Fibroblast of skin of right biceps (primary cell): ENCODE data around the gene GPSM1.
A peak's percentile ranks its signal among the peaks of the same experiment; 100 is the strongest.

Experiments
- DNase-seq: peaks from one replicate; pipeline ENCODE4 v3.0.0-alpha.2; 2013

GPSM1 gene

DNA sequence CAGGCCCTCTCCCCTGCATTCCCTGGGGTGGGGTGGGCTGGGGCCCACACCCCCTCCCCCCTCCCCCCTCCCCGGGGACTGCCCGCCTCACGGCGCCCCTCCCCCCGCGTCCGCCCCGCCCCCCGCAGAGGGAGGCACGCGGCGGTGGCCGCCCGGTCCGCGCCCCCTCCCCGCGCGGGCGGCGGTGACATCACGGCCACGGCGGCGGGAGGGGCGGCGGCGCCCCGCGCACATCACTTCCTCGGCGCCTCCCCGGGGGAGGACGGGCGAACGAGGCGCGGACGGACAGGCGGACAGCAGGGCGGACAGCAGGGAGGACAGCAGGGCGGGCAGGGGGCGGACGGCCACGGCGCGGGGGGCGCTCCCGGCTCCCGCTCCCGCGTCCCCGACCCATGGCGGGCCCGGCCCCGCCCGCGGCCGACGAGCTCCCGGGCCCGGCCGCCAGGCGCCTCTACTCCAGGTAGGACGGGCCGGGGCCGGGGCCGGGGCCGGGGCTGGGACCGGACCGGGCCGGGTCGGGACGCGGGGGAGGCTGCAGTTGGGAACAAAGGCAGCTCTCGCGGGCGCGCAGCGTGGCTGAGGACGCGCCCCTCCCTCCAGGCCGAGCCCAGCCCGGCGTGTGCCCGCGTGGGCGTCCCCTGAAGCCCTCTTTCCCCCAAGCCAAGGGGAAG is at the start of gene GPSM1:
GPSM1 (plus strand) TSS at position 236 of the 671 bp plus-strand sequence; CDS start at position 393, 157 bp downstream.
- peak; percentile 71 for DNase-seq

GRCh38 chr9:136277746-136278145 is 49.6 kb upstream of the GPSM1 start:
- DNase-seq: no peak

GRCh38 chr9:136278221-136278620 is 49.1 kb upstream of the GPSM1 start:
- DNase-seq: no peak

DNA sequence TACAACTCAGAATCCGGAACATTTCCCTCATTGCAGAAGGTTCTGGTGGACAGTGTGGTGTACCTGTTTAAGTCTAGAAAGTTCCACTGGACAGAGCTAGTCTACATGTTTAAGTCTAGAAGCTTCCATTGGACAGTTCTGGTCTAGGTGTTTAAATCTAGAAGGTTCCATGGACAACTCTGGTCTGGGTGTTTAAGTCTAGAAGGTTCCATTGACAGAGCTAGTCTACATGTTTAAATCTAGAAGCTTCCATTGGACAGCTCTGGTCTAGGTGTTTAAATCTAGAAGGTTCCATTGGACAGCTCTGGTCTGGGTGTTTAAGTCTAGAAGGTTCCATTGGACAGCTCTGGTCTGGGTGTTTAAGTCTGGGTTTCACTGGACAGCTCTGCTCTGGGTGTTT is 48.4 kb upstream of the GPSM1 start:
- no peak for DNase-seq

DNA sequence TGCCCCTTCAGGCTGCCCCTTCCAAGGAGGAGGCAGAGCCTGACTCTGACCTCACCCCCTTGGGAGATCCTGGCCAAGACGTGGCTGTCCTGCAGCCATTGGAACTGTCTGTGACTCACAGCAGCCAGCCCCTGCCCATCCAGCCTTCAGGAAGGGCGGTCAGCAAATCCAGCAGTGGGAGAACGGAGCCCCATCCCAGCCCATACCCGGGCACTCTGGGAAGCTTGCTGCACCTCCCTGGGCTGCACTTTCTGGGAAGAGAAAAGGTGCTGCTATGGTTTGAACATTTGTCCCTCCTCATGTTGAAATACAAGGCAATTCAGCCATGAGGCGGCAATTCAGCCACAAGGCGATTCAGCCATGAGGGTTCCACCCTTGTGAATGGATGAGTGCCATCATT is 47.9 kb upstream of the GPSM1 start:
- no peak for DNase-seq

DNA sequence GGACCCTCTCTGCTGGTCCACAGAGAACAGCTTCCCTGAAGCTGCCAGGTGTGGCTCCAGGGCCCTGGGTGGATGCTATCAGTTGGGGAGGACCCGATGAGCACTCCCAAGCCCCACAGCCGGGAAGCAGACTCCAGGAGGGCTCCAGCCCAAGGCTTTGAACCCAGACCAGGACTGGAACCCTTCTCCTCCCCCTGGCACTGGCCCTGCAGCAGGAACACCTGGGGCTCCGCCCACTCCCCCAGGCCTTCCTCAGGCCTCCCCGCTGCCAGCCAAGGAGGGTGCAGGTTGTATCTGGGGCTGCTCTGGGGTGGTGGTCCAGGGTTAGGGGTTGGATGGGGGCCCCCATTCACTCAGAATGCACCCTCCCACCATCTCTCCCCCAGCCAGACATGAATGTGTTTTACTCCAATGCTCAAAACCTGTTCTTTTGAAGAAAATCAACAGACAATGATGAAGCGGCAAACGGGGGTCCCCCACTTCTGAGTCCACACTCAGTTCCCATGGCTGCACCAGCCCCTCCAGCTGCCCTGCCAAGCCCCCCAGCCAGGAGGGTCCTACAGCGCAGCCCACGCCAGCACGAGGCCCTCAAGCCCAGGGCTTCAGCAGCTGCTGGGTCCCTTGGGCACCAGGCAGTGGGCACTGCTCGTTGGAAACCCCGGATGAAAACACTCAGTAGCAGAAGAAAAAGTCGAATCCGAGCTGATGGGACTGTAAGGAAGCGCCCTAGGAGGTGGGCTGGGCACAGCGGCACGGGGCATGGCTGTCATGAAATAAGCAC is 46.6 kb upstream of the GPSM1 start:
- DNase-seq: no peak

- no peak for DNase-seq
These were observed 45.7 kb upstream of the GPSM1 start for GRCh38 chr9:136281421-136282271.

GRCh38 chr9:136282272-136282861 is 45.0 kb upstream of the GPSM1 start:
- no peak for DNase-seq

GRCh38 chr9:136283291-136284235 is 43.8 kb upstream of the GPSM1 start:
- DNase-seq: peak; percentile 51

GRCh38 chr9:136284311-136284710 is 43.0 kb upstream of the GPSM1 start:
- no peak for DNase-seq

- DNase-seq: no peak
These were observed 42.4 kb upstream of the GPSM1 start for GRCh38 chr9:136284951-136285350.

DNA sequence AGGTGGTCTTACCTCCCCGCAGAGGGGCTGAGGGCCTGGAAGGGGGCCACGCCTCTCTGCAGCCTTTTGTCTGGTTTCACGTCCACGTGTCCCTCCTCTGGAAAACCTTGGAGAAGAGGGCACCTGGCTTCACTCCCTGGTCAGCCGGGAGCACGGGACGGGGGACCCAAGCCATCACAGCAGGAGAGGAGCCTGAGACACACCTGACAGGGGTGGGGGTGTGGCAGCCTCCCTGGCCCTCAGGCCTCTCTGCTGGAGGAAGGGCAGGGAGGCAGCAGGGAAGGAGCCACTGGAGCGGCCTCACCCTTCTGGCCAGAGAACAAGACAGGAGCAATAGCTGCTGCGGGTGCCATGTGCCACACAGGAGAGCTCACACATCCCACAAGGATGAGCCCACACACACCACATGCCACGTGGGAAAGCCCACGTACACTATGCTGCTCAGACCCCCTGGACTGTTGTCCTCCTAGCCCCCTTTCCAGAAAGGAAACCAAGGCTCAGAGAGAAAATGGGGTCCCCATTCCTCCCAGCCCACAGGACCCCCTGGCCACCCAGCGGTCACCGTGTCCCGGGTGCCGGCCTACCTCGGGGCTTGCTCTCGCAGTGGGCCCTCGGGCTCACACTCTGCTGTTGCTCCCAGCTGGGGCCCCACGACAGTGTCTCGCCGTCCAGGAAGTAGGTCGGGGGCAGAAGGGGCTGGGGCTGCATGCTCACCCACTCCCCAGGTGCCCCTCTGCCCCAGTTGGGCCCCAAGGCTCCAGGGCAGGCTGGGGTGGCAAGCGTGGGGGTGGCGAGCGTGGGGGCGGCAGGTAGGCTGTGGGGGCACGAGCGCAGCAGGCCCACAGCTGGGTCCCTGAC is 41.6 kb upstream of the GPSM1 start:
- DNase-seq: no peak

DNA sequence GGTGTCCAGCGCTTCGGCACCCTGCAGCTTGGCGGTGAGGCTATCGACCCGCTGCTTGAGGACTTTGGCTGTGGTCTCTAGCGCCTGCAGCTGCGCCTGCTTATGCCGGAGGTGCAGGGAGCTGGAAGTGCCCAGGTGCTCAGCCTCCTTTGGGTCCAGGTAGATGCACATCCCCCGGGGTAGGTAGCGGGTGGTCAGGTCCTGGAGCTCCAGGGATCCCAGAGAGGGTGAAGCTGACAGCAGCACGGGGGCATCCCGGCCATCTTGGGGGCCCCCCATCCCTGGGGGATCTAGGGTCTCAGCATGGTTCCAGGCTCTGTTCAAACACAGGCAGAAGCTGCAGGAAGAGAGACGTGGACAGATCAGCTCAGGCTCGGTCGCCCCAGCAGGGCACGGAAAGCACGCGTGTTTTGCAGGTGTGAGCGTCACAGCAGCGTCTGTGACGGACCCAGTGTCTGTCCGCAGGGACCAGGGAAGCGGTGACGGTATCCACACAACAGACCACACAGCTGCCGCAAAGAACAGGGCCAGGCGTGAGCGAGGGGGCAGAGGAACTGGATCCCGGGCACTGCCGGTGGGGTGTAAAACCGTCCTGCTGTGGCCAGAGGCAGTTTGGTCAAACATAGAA is 40.9 kb upstream of the GPSM1 start:
- DNase-seq: no peak

- no peak for DNase-seq
These were observed 40.4 kb upstream of the GPSM1 start for GRCh38 chr9:136286987-136287379.

DNA sequence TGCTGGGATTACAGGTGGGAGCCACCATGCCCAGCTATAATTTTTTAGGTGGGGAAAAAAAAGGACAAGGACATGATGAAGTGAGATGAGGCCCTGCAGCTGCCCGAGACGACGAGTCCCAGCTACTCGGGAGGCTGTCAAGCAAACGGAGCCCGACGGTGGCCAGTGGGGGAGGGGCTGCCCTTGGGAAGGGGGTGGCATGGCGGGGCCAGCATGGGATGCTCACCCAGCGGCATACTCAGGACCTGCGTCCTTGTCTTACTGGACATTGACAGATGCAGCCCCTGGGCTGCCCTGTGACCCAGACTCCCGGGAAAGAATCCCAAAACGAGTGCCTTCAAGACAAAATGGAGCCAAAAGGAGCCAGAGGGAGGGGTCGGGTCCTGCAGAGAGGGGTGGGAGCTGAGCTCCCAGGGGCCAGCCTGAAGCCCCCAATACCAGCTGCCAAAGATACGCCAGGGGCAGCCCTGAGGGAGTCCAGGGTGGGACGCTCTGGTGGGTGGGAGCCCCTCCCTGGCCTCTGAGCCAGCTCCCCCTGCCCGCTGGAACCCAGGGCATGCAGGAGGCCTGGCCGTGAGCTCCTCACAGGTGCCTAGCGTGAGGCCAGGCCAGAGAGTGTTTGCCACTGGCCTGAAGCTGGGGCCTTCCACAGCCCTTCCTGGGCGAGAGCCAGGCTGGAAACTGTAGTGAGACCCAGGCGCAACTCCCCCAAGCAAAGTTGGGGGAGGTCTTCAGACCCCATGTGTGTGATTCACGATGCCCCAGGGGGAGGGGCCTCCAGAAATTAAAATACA is 39.2 kb upstream of the GPSM1 start:
- DNase-seq: no peak

DNA sequence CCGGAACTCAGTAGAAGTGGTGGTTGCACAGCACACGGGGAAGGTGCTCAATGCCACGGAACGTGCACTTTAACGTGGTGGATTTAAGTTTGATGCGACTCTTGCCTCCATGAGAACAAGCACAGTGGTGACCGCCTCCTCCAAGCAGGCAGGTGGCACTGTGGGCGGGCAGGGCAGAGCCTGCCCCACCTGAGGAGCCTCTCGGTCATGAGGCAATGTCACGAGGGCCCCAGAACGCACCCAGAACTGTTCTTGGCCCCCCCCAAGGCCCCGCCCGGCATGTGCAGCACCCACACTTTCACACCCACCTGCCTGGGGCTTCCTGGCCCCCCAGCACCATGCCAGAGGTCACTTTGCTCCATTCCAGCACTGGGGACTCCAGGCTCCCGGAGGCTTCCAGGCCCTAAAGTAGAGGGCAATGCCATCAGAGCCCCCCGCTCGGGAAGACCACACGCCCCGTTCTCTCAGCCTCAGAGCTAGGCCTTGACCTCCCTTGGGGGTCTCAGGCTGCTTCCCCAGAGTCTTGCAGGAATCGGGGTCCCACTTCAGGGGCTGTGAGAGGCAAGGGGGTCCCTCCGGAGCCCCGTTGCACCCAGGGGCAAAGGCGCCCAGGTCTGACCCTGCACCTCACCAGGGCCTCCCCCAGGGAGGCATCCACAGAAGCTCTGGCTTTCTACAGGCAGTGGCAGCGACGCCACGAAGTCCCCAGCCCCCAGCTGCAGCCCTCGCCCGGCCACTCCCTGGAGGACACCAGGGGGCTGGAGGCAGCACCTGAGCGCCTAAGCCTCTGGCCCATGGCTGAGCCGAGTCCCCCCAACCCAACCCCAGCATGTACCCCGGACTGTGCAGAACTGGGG is 37.5 kb upstream of the GPSM1 start:
- no peak for DNase-seq

DNA sequence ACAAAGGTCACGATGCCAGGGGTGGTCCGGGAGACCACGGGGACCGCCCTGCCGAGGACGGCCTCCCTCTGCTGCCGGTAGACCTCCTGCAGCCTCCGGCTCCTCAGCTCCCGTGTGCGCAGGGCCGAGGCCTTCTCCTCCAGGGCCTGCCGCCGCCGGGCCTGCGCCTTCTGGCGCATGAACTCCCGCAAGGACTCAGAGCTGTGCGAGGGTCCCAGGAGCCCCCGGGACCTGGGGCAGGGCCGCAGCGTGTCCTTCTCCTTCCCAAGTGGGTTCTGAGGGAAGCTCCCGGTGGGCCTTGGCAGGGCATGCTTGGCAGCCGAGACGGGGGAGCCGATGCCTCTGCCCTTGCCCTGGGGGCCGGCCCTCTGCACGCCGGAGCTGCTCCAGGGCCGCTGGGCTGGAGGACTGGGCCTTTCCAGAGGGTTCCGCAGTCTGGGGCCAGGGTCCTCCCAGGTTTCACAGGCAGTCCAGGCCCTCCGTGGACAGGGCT is 36.8 kb upstream of the GPSM1 start:
- DNase-seq: no peak

GRCh38 chr9:136291306-136292025 is 35.9 kb upstream of the GPSM1 start:
- no peak for DNase-seq
